A673 (cell line): ENCODE measurements around the gene PCED1B. TPM values are rescaled to one million over a fixed set of nuclear protein-coding genes. Genes with fewer than 3 reads are reported as not detected.
A peak's percentile ranks its signal among the peaks of the same experiment; 100 is the strongest.

Experiments used
- BruUV-seq: library from RNA; stranded (reverse); fragments of 400-500 nt; replicated peaks from 2 replicates; lab custom pipeline; 2021; lab: Mats Ljungman, UMichigan
- CTCF ChIA-PET: fragments of 300-600 bp; sonication (Branson Sonifier 250); formaldehyde crosslinking; loops from one replicate; lab custom pipeline; 2022; ENCODE audit warnings: antibody characterized with exemption; lab: Charles Lee
- POLR2A ChIA-PET: fragments of 300-600 bp; sonication (Branson Sonifier 250); formaldehyde crosslinking; loops from one replicate; lab custom pipeline; 2022; ENCODE audit warnings: antibody characterized with exemption; ENCODE audit not compliant: low non-redundant PET; lab: Charles Lee
- DNase-seq: peaks from one replicate; pipeline ENCODE4 v3.0.0-alpha.2; 2015; ENCODE audit warnings: low spot score
- H3K27ac ChIP-seq: fragments of 200-600 bp; sonication (generic); 2 replicates; pipeline ENCODE4 v1.5.1; 2016; ENCODE audit warnings: mixed run types, low read depth, mild to moderate bottlenecking, mixed read lengths, antibody characterized with exemption, low read length; ENCODE audit not compliant: poor library complexity, severe bottlenecking
- H3K27me3 ChIP-seq: fragments of 200-600 bp; sonication (generic); replicated peaks from 2 replicates; pipeline ENCODE4 v1.6.1; 2017; ENCODE audit warnings: mixed run types, low read depth, mild to moderate bottlenecking, mixed read lengths, antibody characterized with exemption, low read length; ENCODE audit not compliant: insufficient read depth, poor library complexity
- H3K36me3 ChIP-seq: fragments of 200-600 bp; sonication (generic); 2 replicates; pipeline ENCODE4 v1.6.1; 2016; ENCODE audit warnings: mixed run types, mild to moderate bottlenecking, mixed read lengths, antibody characterized with exemption, low read length; ENCODE audit not compliant: insufficient read depth, poor library complexity, severe bottlenecking
- H3K4me1 ChIP-seq: fragments of 200-600 bp; sonication (generic); 2 replicates; pipeline ENCODE4 v1.6.1; 2017; ENCODE audit warnings: mixed run types, mild to moderate bottlenecking, mixed read lengths, antibody characterized with exemption, low read length; ENCODE audit not compliant: insufficient read depth, poor library complexity, severe bottlenecking
- H3K4me3 ChIP-seq: fragments of 200-600 bp; sonication (generic); 2 replicates; pipeline ENCODE4 v1.5.1; 2016; ENCODE audit warnings: low read depth, mixed run types, mild to moderate bottlenecking, mixed read lengths, low read length; ENCODE audit not compliant: poor library complexity, severe bottlenecking
- H3K9me3 ChIP-seq: fragments of 200-600 bp; sonication (generic); 2 replicates; pipeline ENCODE4 v1.6.1; 2016; ENCODE audit warnings: mixed run types, low read depth, mild to moderate bottlenecking, mixed read lengths, antibody characterized with exemption, low read length; ENCODE audit not compliant: poor library complexity, severe bottlenecking
- CTCF ChIP-seq: fragments of 300-800, 200-600 bp; sonication (generic); conservative IDR thresholded peaks from 2 replicates; pipeline ENCODE4 v1.5.1; 2017; ENCODE audit warnings: low read depth, mild to moderate bottlenecking, antibody characterized with exemption, low read length, moderate library complexity, mixed read lengths
- EZH2 ChIP-seq: fragments of 200-600 bp; sonication (generic); IDR thresholded peaks from 2 replicates; pipeline ENCODE4 v1.6.1; 2017; ENCODE audit warnings: borderline replicate concordance, low read depth, mild to moderate bottlenecking, mixed read lengths, antibody characterized with exemption, low read length; ENCODE audit not compliant: poor library complexity, severe bottlenecking
- intact Hi-C: fragments of 100-400 bp; cut with micrococcal nuclease; formaldehyde crosslinking; loops from one replicate; pipeline ENCODE4 v1.10.0; 2022; ENCODE audit not compliant: unreplicated experiment
- total RNA-seq: library from RNA; stranded (reverse); gene quantifications from 2 replicates; pipeline ENCODE4 v1.2.3, GENCODE V29; 2021

Gene PCED1B
- total RNA-seq, 1 experiment from 2014 or later: 3.1 TPM

- POLR2A ChIA-PET: interaction anchor here (0.6 kb wide), 1 partner anchor 15 kb away, joined by 3 read pairs; no protein-coding TSS in a partner anchor
- Histone ChIP-seq H3K27me3 (no peaks in the 10 kb centered on the region), H3K4me3 (no peak overlapping the region), H3K9me3 (no peaks in the 10 kb centered on the region), H3K36me3 (no peaks in the 10 kb centered on the region), H3K27ac (peak overlapping the region; percentile 80), H3K4me1 (peaks cover 38% of the 10 kb centered on the region)
- BruUV-seq: no TSS peak
- CTCF ChIA-PET: no interaction called here
- DNase-seq: no peak
- intact Hi-C loops: loop anchor here (5.0 kb wide), 1 partner anchor 140 kb away; no protein-coding TSS in a partner anchor
- TF ChIP-seq EZH2 (no peak), CTCF (no peak)
These were observed 143.2 kb downstream of the PCED1B start for GRCh38 chr12:47222520-47223030.

GRCh38 chr12:47223031-47223847 is 143.8 kb downstream of the PCED1B start:
- POLR2A ChIA-PET: interaction anchor here (0.6 kb wide), 1 partner anchor 16 kb away, joined by 3 read pairs; no protein-coding TSS in a partner anchor
- Histone ChIP-seq H3K4me1 (peaks cover 38% of the 10 kb centered on the region), H3K27me3 (no peaks in the 10 kb centered on the region), H3K4me3 (no peak overlapping the region), H3K9me3 (no peaks in the 10 kb centered on the region), H3K27ac (peak overlapping the region; percentile 80), H3K36me3 (no peaks in the 10 kb centered on the region)
- no TSS peak for BruUV-seq
- peak; percentile 82 for DNase-seq
- CTCF ChIA-PET: no interaction called here
- intact Hi-C loops: loop anchor here (5.0 kb wide), 1 partner anchor 141 kb away; no protein-coding TSS in a partner anchor
- TF ChIP-seq EZH2 (no peak), CTCF (no peak)

GRCh38 chr12:47223848-47224213 is 144.4 kb downstream of the PCED1B start:
- no peak for DNase-seq
- intact Hi-C loops: loop anchor here (5.0 kb wide), 1 partner anchor 142 kb away; no protein-coding TSS in a partner anchor
- BruUV-seq: TSS peak; percentile 52
- ChIA-PET POLR2A (no interaction called here), CTCF (no interaction called here)
- TF ChIP-seq EZH2 (no peak), CTCF (no peak)
- Histone ChIP-seq H3K9me3 (no peaks in the 10 kb centered on the region), H3K27me3 (no peaks in the 10 kb centered on the region), H3K27ac (peak overlapping the region; percentile 80), H3K4me3 (no peak overlapping the region), H3K4me1 (peaks cover 38% of the 10 kb centered on the region), H3K36me3 (no peaks in the 10 kb centered on the region)
